H1 (cell line): ENCODE results near the gene CRK. TPM values are rescaled to one million over a fixed set of nuclear protein-coding genes. Genes with fewer than 3 reads are reported as not detected.

Experiments
- CREB1 ChIP-seq: IDR thresholded peaks from 2 replicates; pipeline ENCODE4 v1.6.1; 2012; ENCODE audit warnings: inconsistent platforms
- GTF2F1 ChIP-seq: IDR thresholded peaks from 2 replicates; pipeline ENCODE4 v1.6.1; 2012; ENCODE audit warnings: low read depth, low read length, improper control_type of control experiment, borderline replicate concordance
- HDAC6 ChIP-seq: IDR thresholded peaks from one replicate; pipeline ENCODE4 v1.7.1; 2012; ENCODE audit warnings: low read depth, mild to moderate bottlenecking, inconsistent platforms, low read length, moderate library complexity
- ZNF274 ChIP-seq: IDR thresholded peaks from 2 replicates; pipeline ENCODE4 v1.7.0; 2012; ENCODE audit warnings: low read length, borderline replicate concordance; ENCODE audit errors: extremely low read depth
- polyA plus RNA-seq, 7 experiments: library from polyadenylated mRNA; depleted of rRNA in 3 of 7; stranded (reverse) in 5 of 7; unstranded in 2 of 7; fragments of >200 nt in 5 of 7; fragments of 200-250 nt in 2 of 7; gene quantifications; 1 replicate in 5 of 7; 2 replicates in 1 of 7; 4 replicates in 1 of 7; pipeline versions ENCODE4 v1.2.1 to v1.2.3, GENCODE V29; 2011 to 2013; ENCODE audit warnings: missing spikeins in 2 of 7, mixed read lengths in 2 of 7
- total RNA-seq: library from RNA; stranded (reverse); fragmentation: NEBNext Ultra II Directional; extraction: Animal tissue kit (Norgen Biotek cat#: 25700); gene quantifications from 2 replicates; pipeline ENCODE4 v1.2.1, GENCODE V29; 2021
- TF ChIP-seq, protein P1 (sequence below): fragments of 300-600 bp; sonication (generic); IDR thresholded peaks from 2 replicates; pipeline ENCODE4 v1.7.1; 2012; ENCODE audit warnings: low read length, moderate library complexity, mild to moderate bottlenecking, inconsistent platforms; ENCODE audit not compliant: insufficient replicate concordance

CRK gene
- total and polyA plus RNA-seq, 2 of the 8 experiments (the other 6 are each of a cell fraction or from before 2014, with no cell fraction given) = 32.8 to 57.1 TPM

DNA sequence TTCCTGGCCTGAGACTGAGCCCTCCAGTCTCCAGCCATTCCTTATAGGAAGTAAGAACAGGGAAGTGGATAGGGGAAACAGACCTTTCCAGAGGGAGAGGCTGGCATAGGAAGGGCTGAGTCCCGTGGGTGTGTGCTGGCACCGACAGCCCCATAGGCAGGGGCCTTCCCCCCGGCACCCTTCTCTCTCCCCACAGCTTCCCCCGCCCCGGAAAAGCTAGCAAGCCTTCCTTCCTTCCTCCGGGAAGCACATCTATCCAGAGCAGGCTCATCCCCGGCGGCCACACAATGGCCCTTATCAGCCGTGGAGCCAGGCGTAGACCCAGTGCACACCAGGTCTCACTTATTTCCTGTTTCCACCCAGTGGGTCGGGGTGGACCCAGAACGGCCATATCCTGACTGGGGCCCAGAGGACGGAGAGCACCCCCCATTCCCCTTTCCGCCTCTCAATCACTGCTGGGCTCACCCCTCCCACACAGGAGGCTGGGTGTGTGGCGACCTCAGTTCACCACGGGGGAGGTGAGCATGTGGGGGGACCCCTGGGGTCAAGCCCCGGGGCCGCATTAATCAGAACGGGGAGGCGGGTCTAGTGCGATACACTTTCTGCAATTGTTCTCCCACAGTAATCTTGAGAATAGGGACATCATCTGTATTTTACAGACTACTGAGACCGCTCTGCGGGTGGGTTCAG lies 37.4 kb upstream of the CRK start (continued):
- TF ChIP-seq, protein P1, sequence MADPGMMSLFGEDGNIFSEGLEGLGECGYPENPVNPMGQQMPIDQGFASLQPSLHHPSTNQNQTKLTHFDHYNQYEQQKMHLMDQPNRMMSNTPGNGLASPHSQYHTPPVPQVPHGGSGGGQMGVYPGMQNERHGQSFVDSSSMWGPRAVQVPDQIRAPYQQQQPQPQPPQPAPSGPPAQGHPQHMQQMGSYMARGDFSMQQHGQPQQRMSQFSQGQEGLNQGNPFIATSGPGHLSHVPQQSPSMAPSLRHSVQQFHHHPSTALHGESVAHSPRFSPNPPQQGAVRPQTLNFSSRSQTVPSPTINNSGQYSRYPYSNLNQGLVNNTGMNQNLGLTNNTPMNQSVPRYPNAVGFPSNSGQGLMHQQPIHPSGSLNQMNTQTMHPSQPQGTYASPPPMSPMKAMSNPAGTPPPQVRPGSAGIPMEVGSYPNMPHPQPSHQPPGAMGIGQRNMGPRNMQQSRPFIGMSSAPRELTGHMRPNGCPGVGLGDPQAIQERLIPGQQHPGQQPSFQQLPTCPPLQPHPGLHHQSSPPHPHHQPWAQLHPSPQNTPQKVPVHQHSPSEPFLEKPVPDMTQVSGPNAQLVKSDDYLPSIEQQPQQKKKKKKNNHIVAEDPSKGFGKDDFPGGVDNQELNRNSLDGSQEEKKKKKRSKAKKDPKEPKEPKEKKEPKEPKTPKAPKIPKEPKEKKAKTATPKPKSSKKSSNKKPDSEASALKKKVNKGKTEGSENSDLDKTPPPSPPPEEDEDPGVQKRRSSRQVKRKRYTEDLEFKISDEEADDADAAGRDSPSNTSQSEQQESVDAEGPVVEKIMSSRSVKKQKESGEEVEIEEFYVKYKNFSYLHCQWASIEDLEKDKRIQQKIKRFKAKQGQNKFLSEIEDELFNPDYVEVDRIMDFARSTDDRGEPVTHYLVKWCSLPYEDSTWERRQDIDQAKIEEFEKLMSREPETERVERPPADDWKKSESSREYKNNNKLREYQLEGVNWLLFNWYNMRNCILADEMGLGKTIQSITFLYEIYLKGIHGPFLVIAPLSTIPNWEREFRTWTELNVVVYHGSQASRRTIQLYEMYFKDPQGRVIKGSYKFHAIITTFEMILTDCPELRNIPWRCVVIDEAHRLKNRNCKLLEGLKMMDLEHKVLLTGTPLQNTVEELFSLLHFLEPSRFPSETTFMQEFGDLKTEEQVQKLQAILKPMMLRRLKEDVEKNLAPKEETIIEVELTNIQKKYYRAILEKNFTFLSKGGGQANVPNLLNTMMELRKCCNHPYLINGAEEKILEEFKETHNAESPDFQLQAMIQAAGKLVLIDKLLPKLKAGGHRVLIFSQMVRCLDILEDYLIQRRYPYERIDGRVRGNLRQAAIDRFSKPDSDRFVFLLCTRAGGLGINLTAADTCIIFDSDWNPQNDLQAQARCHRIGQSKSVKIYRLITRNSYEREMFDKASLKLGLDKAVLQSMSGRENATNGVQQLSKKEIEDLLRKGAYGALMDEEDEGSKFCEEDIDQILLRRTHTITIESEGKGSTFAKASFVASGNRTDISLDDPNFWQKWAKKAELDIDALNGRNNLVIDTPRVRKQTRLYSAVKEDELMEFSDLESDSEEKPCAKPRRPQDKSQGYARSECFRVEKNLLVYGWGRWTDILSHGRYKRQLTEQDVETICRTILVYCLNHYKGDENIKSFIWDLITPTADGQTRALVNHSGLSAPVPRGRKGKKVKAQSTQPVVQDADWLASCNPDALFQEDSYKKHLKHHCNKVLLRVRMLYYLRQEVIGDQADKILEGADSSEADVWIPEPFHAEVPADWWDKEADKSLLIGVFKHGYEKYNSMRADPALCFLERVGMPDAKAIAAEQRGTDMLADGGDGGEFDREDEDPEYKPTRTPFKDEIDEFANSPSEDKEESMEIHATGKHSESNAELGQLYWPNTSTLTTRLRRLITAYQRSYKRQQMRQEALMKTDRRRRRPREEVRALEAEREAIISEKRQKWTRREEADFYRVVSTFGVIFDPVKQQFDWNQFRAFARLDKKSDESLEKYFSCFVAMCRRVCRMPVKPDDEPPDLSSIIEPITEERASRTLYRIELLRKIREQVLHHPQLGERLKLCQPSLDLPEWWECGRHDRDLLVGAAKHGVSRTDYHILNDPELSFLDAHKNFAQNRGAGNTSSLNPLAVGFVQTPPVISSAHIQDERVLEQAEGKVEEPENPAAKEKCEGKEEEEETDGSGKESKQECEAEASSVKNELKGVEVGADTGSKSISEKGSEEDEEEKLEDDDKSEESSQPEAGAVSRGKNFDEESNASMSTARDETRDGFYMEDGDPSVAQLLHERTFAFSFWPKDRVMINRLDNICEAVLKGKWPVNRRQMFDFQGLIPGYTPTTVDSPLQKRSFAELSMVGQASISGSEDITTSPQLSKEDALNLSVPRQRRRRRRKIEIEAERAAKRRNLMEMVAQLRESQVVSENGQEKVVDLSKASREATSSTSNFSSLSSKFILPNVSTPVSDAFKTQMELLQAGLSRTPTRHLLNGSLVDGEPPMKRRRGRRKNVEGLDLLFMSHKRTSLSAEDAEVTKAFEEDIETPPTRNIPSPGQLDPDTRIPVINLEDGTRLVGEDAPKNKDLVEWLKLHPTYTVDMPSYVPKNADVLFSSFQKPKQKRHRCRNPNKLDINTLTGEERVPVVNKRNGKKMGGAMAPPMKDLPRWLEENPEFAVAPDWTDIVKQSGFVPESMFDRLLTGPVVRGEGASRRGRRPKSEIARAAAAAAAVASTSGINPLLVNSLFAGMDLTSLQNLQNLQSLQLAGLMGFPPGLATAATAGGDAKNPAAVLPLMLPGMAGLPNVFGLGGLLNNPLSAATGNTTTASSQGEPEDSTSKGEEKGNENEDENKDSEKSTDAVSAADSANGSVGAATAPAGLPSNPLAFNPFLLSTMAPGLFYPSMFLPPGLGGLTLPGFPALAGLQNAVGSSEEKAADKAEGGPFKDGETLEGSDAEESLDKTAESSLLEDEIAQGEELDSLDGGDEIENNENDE = no peak
- TF ChIP-seq HDAC6 (no peak), ZNF274 (no peak), GTF2F1 (no peak), CREB1 (no peak)
